ENCODE results near the gene RYR2.

DNA sequence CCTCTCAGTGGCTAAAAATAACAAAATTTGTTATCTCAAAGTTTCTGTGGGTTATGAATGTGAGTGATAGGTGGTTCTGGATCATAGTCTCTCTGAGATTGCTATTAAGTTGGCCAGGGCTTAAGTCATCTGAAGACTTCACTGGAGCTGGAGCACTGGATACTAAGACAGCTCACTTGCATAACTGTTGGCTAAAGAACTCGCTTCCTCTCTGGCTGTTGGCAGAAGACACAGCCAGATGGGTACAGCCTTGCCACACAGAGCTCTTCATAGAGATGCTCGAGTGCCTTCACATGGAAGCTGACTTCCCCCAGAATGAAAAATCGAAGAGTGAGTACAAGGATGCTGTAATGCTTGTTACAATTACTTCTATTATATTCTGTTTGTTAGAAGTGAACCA, 514.9 kb downstream of the RYR2 start:
- TF ChIP-seq CTCF (IDR thresholded peaks at IDR 0.05; ENCODE audit: poor library complexity): no peak
- TF ChIP-seq EZH2 (IDR thresholded peaks at IDR 0.05; ENCODE audit: borderline replicate concordance): no peak
- no peak for TF ChIP-seq EZH2phosphoT487 (IDR thresholded peaks at IDR 0.05; ENCODE audit: low read depth, severe bottlenecking, unreplicated experiment)

Data from hepatocyte (in vitro differentiated cells).